ENCODE data around the gene TBC1D2.

TBC1D2 gene

DNA sequence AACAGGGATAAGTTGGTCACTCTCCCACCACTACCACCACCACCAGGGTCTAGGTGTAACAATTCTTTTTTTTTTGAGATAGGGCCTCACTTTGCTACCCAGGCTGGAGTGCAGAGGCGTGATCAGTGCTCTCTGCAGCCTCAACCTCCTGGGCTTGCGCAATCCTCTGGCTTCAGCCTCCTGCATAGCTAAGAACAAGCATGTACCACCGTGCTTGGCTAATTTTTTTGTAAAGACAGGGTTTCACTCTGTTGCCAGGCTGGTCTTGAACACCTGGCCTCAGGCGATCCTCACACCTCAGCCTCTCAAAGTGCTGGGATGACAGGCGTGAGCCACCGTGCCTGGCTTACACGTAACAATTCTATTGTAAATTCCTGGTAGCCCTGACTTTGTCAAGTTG, 90.5 kb downstream of the TBC1D2 start:
- no peak for DNase-seq (ENCODE audit: low spot score)

GRCh38 chr9:98162613-98163012, 92.8 kb downstream of the TBC1D2 start:
- no peak for DNase-seq (ENCODE audit: low spot score)

DNA sequence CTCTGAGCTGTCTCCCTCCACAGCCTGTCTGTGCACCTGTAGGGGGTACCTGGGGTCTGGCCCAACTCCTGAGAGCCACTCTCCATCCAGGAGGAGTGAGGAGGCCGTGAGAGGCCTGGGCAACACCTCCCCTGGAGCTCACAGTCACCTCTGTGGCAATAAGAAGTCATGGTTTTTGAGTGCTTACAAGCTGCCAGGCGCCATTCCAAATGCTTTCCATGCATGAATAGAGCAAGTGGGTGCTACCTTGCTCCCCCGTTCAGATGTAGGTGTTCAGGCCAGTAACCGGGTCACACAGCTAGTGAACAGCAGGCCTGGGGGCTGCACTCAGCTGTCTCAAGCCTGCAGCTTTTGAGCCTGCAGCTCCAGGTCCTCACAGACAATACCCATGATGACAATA, 93.6 kb downstream of the TBC1D2 start:
- no peak for DNase-seq (ENCODE audit: low spot score)

DNA sequence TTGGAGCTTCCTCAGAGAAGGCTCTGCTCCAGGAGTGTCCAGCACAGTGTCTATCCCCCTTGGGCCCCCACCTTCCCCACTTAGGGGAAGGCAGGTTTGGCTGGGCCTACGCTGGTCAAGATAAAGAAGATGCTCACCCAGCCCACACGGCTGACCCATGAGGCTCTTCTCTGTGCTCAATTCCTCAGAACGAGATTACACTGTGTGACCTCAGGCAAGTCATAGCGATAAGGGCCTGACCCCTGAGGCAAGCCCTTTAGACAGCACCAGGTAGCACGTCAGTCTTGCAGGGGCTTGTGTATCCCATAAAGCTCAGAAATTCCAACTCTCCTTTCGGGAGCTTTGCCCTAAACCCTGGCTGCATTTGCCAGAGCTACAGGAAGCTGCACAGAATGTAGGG, 95.7 kb downstream of the TBC1D2 start:
- no peak for DNase-seq (ENCODE audit: low spot score)

DNA sequence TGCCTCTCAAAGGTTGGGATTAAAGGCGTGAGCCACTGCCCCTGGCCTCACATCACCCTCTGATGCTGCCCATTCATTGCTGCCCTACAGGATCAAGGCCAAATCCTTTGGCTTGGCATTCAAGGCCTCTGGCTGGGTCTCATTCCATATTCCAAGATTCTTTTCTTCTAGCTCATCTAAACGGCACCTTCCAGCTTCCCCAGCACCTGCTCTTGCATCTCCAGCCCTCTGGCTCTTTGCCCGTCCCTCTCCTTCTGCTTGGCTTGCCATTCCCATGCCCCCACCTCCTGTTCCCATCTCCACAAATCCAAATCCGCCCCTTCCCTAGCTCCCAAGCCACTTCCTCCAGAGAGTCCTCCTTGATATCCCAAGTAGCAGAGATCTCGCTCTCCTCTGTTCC, 96.1 kb downstream of the TBC1D2 start:
- DNase-seq (ENCODE audit: low spot score) = no peak

GRCh38 chr9:98158071-98158831, 97.2 kb downstream of the TBC1D2 start:
- no peak for DNase-seq (ENCODE audit: low spot score)

DNA sequence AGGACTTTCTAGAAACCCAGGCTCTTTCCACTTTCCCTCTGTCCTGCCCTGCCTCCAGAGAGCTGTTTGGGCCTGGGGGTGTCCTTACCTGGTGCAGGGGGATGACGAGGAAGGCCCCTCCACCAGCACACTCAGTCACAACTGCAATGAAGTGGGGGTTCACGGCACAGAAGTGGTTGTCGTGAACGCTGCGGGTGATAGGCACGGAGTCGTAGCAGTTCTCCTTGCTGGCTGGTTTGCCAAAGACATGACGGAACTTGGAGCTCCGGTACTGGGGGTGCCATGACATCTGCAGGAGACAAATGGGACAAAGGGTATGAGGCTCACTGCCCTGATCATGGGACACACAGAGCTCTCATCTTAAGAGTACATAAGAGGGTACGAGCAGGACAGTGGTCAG, 98.1 kb downstream of the TBC1D2 start:
- DNase-seq (ENCODE audit: low spot score) = no peak

DNA sequence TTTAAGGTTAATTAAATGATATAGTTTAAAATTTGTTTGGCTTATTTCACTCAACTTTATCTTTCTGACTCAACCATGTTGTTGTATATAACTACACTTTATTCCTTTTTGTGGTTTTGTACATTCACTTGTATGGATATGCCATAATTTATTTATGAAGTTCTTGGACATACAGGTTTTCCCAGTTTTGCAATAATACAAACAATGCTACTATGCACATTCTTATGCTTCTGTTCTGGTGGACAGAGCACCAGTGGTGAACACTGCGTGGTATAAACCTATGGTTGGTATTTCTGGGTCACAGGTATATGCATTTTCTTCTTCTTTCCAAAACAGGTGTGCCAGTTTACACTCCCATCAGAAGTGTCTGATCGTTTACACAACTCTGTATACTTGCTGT, 100.8 kb downstream of the TBC1D2 start:
- no peak for DNase-seq (ENCODE audit: low spot score)

GRCh38 chr9:98152526-98152925, 102.9 kb downstream of the TBC1D2 start:
- DNase-seq (ENCODE audit: low spot score) = no peak

DNA sequence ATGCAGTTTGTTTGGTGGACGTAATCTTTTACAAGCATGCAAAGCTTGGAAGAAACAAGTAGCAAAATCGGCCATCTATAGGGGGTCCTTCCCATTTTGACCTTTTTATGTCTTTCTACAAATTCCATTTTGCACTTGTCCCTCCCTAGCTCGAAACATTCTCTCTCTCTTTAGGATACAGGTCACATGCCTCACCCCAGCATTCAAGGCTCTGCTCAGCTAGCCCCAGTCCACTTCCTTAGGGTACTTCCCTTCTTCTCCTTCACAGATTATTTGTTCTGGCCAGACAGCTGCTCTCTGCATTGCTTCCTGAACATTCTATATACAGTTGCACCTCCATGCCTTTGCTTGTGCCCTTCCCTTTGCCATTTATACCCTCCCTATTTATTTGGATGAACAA, 104.7 kb downstream of the TBC1D2 start:
- no peak for DNase-seq (ENCODE audit: low spot score)

GRCh38 chr9:98150164-98150563, 105.3 kb downstream of the TBC1D2 start:
- no peak for DNase-seq (ENCODE audit: low spot score)

- no peak for DNase-seq (ENCODE audit: low spot score)
These were observed 106.0 kb downstream of the TBC1D2 start for GRCh38 chr9:98149422-98149821.

Data from cerebellar cortex (tissue), 1 donor.